Caco-2 (cell line): ENCODE measurements around the gene MYOD1. TPM values are rescaled to one million over a fixed set of nuclear protein-coding genes. Genes with fewer than 3 reads are reported as not detected.

Experiments
- BruUV-seq: library from RNA; stranded (reverse); fragments of 400-500 nt; replicated peaks from 2 replicates; lab custom pipeline; 2021; lab: Mats Ljungman, UMichigan
- CTCF ChIA-PET: fragments of 300-600 bp; sonication (Branson Sonifier 250); formaldehyde crosslinking; loops from one replicate; lab custom pipeline; 2022; ENCODE audit warnings: antibody characterized with exemption; lab: Charles Lee
- POLR2A ChIA-PET: fragments of 300-600 bp; sonication (Branson Sonifier 250); formaldehyde crosslinking; loops from one replicate; lab custom pipeline; 2022; ENCODE audit warnings: antibody characterized with exemption; lab: Charles Lee
- DNase-seq, 2 experiments: peaks; one replicate each; pipeline versions ENCODE4 v3.0.0 to v3.0.0-alpha.2; 2020 to 2022
- H3K27me3 ChIP-seq: replicated peaks from 2 replicates; pipeline ENCODE4 v1.6.0; 2011; ENCODE audit warnings: low read length; ENCODE audit not compliant: control insufficient read depth, insufficient read depth
- H3K36me3 ChIP-seq: 2 replicates; pipeline ENCODE4 v1.5.1; 2011; ENCODE audit warnings: low read length; ENCODE audit not compliant: control insufficient read depth, insufficient read depth
- H3K4me1 ChIP-seq: fragments of 250-450 bp; sonication (Bioruptor Pico); 2 replicates; pipeline ENCODE4 v1.5.1; 2020; ENCODE audit warnings: mild to moderate bottlenecking
- H3K4me3 ChIP-seq: 2 replicates; pipeline ENCODE4 v1.5.1; 2011; ENCODE audit warnings: low read depth, mild to moderate bottlenecking, control low read depth, low read length
- H3K9me3 ChIP-seq: fragments of 250-450 bp; sonication (Bioruptor Pico); 2 replicates; pipeline ENCODE4 v1.5.1; 2020; ENCODE audit warnings: mild to moderate bottlenecking, moderate library complexity
- H3K27ac Mint-ChIP-seq: one replicate; pipeline ENCODE4 v1.8.0; 2022; ENCODE audit warnings: mixed read lengths; ENCODE audit not compliant: unreplicated experiment
- H3K27me3 Mint-ChIP-seq: one replicate; pipeline ENCODE4 v1.8.0; 2022; ENCODE audit warnings: mixed read lengths; ENCODE audit not compliant: insufficient read depth, unreplicated experiment
- H3K36me3 Mint-ChIP-seq: one replicate; pipeline ENCODE4 v1.8.0; 2022; ENCODE audit warnings: mild to moderate bottlenecking, mixed read lengths; ENCODE audit not compliant: insufficient read depth, unreplicated experiment
- H3K4me1 Mint-ChIP-seq: one replicate; pipeline ENCODE4 v1.8.0; 2022; ENCODE audit warnings: low read depth, mixed read lengths; ENCODE audit not compliant: unreplicated experiment
- H3K4me3 Mint-ChIP-seq: one replicate; pipeline ENCODE4 v1.8.0; 2022; ENCODE audit warnings: mild to moderate bottlenecking, moderate library complexity, mixed read lengths; ENCODE audit not compliant: unreplicated experiment
- H3K9me3 Mint-ChIP-seq: one replicate; pipeline ENCODE4 v1.8.0; 2022; ENCODE audit warnings: mixed read lengths; ENCODE audit not compliant: unreplicated experiment
- intact Hi-C: fragments of 100-400 bp; cut with micrococcal nuclease; formaldehyde crosslinking; loops from one replicate; pipeline ENCODE4 v1.10.0; 2022; ENCODE audit not compliant: unreplicated experiment
- total RNA-seq: library from RNA; stranded (reverse); gene quantifications from 2 replicates; pipeline ENCODE4 v1.2.3, GENCODE V29; 2022
- TF ChIP-seq, protein P1 (sequence below), 2 experiments: fragments of 200-600 bp in 1 of 2; IDR thresholded peaks; 1 replicate in 1 of 2; 2 replicates in 1 of 2; pipeline versions ENCODE4 v1.5.1 to v1.8.0; 2011 to 2022; ENCODE audit warnings: antibody characterized with exemption in 1 of 2, control low read depth in 1 of 2, inconsistent platforms in 1 of 2, low read depth in 1 of 2, low read length in 1 of 2, mild to moderate bottlenecking in 1 of 2, moderate library complexity in 1 of 2; ENCODE audit not compliant: insufficient read depth in 1 of 2, severe bottlenecking in 1 of 2, unreplicated experiment in 1 of 2

MYOD1 gene
- total RNA-seq, 1 experiment from 2014 or later = not detected

- H3K4me3 Mint-ChIP-seq = no peak overlapping the region
- DNase-seq = no peak
- POLR2A ChIA-PET = no interaction called here
- H3K27me3 Mint-ChIP-seq = peaks cover 3% of the 10 kb centered on the region
- H3K9me3 Mint-ChIP-seq = no peaks in the 10 kb centered on the region
- H3K4me1 Mint-ChIP-seq = no peaks in the 10 kb centered on the region
- H3K36me3 Mint-ChIP-seq = no peaks in the 10 kb centered on the region
- CTCF ChIA-PET = interaction anchor here (1.2 kb wide), 1 partner anchor 12 kb away, joined by 4 read pairs; no protein-coding TSS in a partner anchor
- TF ChIP-seq, protein P1, sequence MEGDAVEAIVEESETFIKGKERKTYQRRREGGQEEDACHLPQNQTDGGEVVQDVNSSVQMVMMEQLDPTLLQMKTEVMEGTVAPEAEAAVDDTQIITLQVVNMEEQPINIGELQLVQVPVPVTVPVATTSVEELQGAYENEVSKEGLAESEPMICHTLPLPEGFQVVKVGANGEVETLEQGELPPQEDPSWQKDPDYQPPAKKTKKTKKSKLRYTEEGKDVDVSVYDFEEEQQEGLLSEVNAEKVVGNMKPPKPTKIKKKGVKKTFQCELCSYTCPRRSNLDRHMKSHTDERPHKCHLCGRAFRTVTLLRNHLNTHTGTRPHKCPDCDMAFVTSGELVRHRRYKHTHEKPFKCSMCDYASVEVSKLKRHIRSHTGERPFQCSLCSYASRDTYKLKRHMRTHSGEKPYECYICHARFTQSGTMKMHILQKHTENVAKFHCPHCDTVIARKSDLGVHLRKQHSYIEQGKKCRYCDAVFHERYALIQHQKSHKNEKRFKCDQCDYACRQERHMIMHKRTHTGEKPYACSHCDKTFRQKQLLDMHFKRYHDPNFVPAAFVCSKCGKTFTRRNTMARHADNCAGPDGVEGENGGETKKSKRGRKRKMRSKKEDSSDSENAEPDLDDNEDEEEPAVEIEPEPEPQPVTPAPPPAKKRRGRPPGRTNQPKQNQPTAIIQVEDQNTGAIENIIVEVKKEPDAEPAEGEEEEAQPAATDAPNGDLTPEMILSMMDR (IDR thresholded peaks at IDR 0.05; ENCODE audit: insufficient read depth in 1 of 2, low read depth in 1 of 2, low read length in 1 of 2, severe bottlenecking in 1 of 2, unreplicated experiment in 1 of 2) = no peak
- H3K27me3 ChIP-seq = no peaks in the 10 kb centered on the region; the same call in 1 of the 2 replicates
- intact Hi-C loops = no loop called here
- no peaks in the 10 kb centered on the region for H3K36me3 ChIP-seq
- H3K4me1 ChIP-seq = no peaks in the 10 kb centered on the region
- H3K27ac Mint-ChIP-seq = no peak overlapping the region
- no peaks in the 10 kb centered on the region for H3K9me3 ChIP-seq
- no peak overlapping the region for H3K4me3 ChIP-seq
- no TSS peak for BruUV-seq
Observed at GRCh38 chr11:17718015-17718414, 1.4 kb upstream of the MYOD1 start.

- no TSS peak for BruUV-seq
- DNase-seq = no peak
- ChIA-PET POLR2A (no interaction called here), CTCF (interaction anchor here (1.2 kb wide), 1 partner anchor 12 kb away, joined by 4 read pairs; no protein-coding TSS in a partner anchor)
- H3K27me3 ChIP-seq = no peaks in the 10 kb centered on the region; the same call in 1 of the 2 replicates
- Mint-ChIP-seq H3K27ac (no peak overlapping the region), H3K36me3 (no peaks in the 10 kb centered on the region), H3K4me3 (no peak overlapping the region), H3K9me3 (no peaks in the 10 kb centered on the region), H3K27me3 (peaks cover 6% of the 10 kb centered on the region), H3K4me1 (no peaks in the 10 kb centered on the region)
- no peaks in the 10 kb centered on the region for H3K4me1 ChIP-seq
- H3K9me3 ChIP-seq = no peaks in the 10 kb centered on the region
- H3K4me3 ChIP-seq = no peak overlapping the region
- TF ChIP-seq, protein P1 (IDR thresholded peaks at IDR 0.05; ENCODE audit: insufficient read depth in 1 of 2, low read depth in 1 of 2, low read length in 1 of 2, severe bottlenecking in 1 of 2, unreplicated experiment in 1 of 2) = no peak
- intact Hi-C loops = no loop called here
- no peaks in the 10 kb centered on the region for H3K36me3 ChIP-seq
Observed at GRCh38 chr11:17718510-17718962, 835 bp upstream of the MYOD1 start.

DNA sequence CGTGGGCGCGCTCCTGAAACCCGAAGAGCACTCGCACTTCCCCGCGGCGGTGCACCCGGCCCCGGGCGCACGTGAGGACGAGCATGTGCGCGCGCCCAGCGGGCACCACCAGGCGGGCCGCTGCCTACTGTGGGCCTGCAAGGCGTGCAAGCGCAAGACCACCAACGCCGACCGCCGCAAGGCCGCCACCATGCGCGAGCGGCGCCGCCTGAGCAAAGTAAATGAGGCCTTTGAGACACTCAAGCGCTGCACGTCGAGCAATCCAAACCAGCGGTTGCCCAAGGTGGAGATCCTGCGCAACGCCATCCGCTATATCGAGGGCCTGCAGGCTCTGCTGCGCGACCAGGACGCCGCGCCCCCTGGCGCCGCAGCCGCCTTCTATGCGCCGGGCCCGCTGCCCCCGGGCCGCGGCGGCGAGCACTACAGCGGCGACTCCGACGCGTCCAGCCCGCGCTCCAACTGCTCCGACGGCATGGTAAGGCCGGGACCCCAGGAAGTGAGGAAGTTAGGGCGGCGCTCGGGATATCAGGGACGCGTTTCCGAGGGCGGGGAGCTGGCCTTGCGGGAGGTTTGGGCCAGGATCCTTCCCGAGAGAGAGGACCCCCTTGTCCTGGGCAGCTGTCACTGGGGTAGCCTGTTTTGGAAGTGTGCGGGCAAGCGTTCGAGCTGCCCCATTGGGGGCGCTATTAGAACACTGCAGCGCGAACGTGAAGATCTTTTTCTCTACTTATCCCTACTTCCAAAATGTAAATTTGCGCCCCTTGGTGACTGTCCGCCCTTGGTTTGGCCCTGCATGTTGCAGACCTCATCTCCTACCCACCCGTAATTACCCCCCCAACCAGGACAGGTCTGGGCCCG, 796 bp downstream of the MYOD1 start:
- ChIA-PET CTCF (no interaction called here), POLR2A (no interaction called here)
- no TSS peak for BruUV-seq
- Histone ChIP-seq H3K27me3 (no peaks in the 10 kb centered on the region; the same call in none of the 2 replicates), H3K9me3 (no peaks in the 10 kb centered on the region), H3K4me1 (no peaks in the 10 kb centered on the region), H3K36me3 (no peaks in the 10 kb centered on the region), H3K4me3 (no peak overlapping the region)
- no peak for DNase-seq
- Mint-ChIP-seq H3K36me3 (no peaks in the 10 kb centered on the region), H3K4me1 (no peaks in the 10 kb centered on the region), H3K27ac (no peak overlapping the region), H3K4me3 (no peak overlapping the region), H3K27me3 (peaks cover 8% of the 10 kb centered on the region), H3K9me3 (no peaks in the 10 kb centered on the region)
- intact Hi-C loops = no loop called here
- TF ChIP-seq, protein P1 (IDR thresholded peaks at IDR 0.05; ENCODE audit: insufficient read depth in 1 of 2, low read depth in 1 of 2, low read length in 1 of 2, severe bottlenecking in 1 of 2, unreplicated experiment in 1 of 2) = no peak
